ENCODE results near the gene BAD.

- TF ChIP-seq CTCF (IDR thresholded peaks at IDR 0.05) (no peak), POLR2A (IDR thresholded peaks at IDR 0.05) (no peak)
Observed at GRCh38 chr11:64255135-64256128, 29.0 kb downstream of the BAD start.

Data from stomach (tissue), 4 donors.